Measurements from ENCODE around the gene SLC35F1.

SLC35F1 gene

GRCh38 chr6:118187568-118188164 lies 280.6 kb downstream of the SLC35F1 start:
- ATAC-seq: no peak
- no peak for TF ChIP-seq ARNTL (CRISPR knock-in tag; IDR thresholded peaks at IDR 0.05; ENCODE audit: borderline replicate concordance, low read depth)
- TF ChIP-seq ZNF70 (CRISPR knock-in tag; IDR thresholded peaks at IDR 0.05): no peak
- peak; percentile 96 for TF ChIP-seq ISL1 (CRISPR knock-in tag; IDR thresholded peaks at IDR 0.05)

- TF ChIP-seq CSRNP3 (CRISPR knock-in tag; IDR thresholded peaks at IDR 0.05): no peak
- no peak for TF ChIP-seq CREB5 (CRISPR knock-in tag; IDR thresholded peaks at IDR 0.05; ENCODE audit: low read depth)
- TF ChIP-seq TCF4 (CRISPR knock-in tag; IDR thresholded peaks at IDR 0.05; ENCODE audit: borderline replicate concordance): no peak
- no peak for TF ChIP-seq ESRRG (CRISPR knock-in tag; IDR thresholded peaks at IDR 0.05)
- TF ChIP-seq ZNF565 (CRISPR knock-in tag; conservative IDR thresholded peaks at IDR 0.05; ENCODE audit: low read depth): no peak
- TF ChIP-seq GLIS3 (CRISPR knock-in tag; IDR thresholded peaks at IDR 0.05): no peak
- no peak for TF ChIP-seq PATZ1 (CRISPR knock-in tag; IDR thresholded peaks at IDR 0.05; ENCODE audit: borderline replicate concordance)
- no peak for TF ChIP-seq OSR1 (CRISPR knock-in tag; IDR thresholded peaks at IDR 0.05)
- no peak for TF ChIP-seq ISL1 (CRISPR knock-in tag; IDR thresholded peaks at IDR 0.05)
- no peak for TF ChIP-seq ZNF8 (CRISPR knock-in tag; IDR thresholded peaks at IDR 0.05)
- TF ChIP-seq PPARA (CRISPR knock-in tag; IDR thresholded peaks at IDR 0.05; ENCODE audit: borderline replicate concordance): no peak
- no peak for TF ChIP-seq SNAI2 (CRISPR knock-in tag; IDR thresholded peaks at IDR 0.05)
- no peak for TF ChIP-seq ZNF70 (CRISPR knock-in tag; IDR thresholded peaks at IDR 0.05)
- no peak for TF ChIP-seq ZFP3 (CRISPR knock-in tag; IDR thresholded peaks at IDR 0.05)
- no peak for ATAC-seq
These were observed 281.5 kb downstream of the SLC35F1 start for GRCh38 chr6:118188561-118188960.

GRCh38 chr6:118197539-118197938 lies 290.5 kb downstream of the SLC35F1 start:
- TF ChIP-seq PPARA (CRISPR knock-in tag; IDR thresholded peaks at IDR 0.05; ENCODE audit: borderline replicate concordance) (no peak), ZNF70 (CRISPR knock-in tag; IDR thresholded peaks at IDR 0.05) (no peak), TSHZ2 (CRISPR knock-in tag; IDR thresholded peaks at IDR 0.05) (no peak), PATZ1 (CRISPR knock-in tag; IDR thresholded peaks at IDR 0.05; ENCODE audit: borderline replicate concordance) (no peak), ZC3H10 (CRISPR knock-in tag; IDR thresholded peaks at IDR 0.05) (no peak), ZNF8 (CRISPR knock-in tag; IDR thresholded peaks at IDR 0.05) (no peak), POU6F1 (CRISPR knock-in tag; IDR thresholded peaks at IDR 0.05; ENCODE audit: borderline replicate concordance, low read depth) (no peak), ISL1 (CRISPR knock-in tag; IDR thresholded peaks at IDR 0.05) (no peak), ESRRG (CRISPR knock-in tag; IDR thresholded peaks at IDR 0.05) (no peak), ZNF565 (CRISPR knock-in tag; conservative IDR thresholded peaks at IDR 0.05; ENCODE audit: low read depth) (no peak), ARNTL (CRISPR knock-in tag; IDR thresholded peaks at IDR 0.05; ENCODE audit: borderline replicate concordance, low read depth) (no peak), OSR1 (CRISPR knock-in tag; IDR thresholded peaks at IDR 0.05) (no peak), ZFP30 (CRISPR knock-in tag; IDR thresholded peaks at IDR 0.05) (no peak), GLIS3 (CRISPR knock-in tag; IDR thresholded peaks at IDR 0.05) (no peak), CSRNP3 (CRISPR knock-in tag; IDR thresholded peaks at IDR 0.05) (no peak), RARB (CRISPR knock-in tag; IDR thresholded peaks at IDR 0.05) (no peak), CSDC2 (CRISPR knock-in tag; IDR thresholded peaks at IDR 0.05) (no peak), ZFP3 (CRISPR knock-in tag; IDR thresholded peaks at IDR 0.05) (no peak)
- ATAC-seq: no peak
